DND-41 (cell line): ENCODE measurements around the gene TECPR1.

ENCODE experiments used
- ATAC-seq: fragments of 200-7000 bp; cut with Tn5 transposase; 3 replicates; pipeline ENCODE4 v1.9.1; 2021; ENCODE audit warnings: low read depth; ENCODE audit not compliant: insufficient read depth
- DNase-seq: peaks from one replicate; pipeline ENCODE4 v3.0.0-alpha.2; 2020
- H2AFZ ChIP-seq: 2 replicates; pipeline ENCODE4 v1.6.0; 2012; ENCODE audit warnings: low read depth, low read length
- H3K27ac ChIP-seq: 2 replicates; pipeline ENCODE4 v1.5.1; 2012; ENCODE audit warnings: low read length, inconsistent platforms
- H3K27me3 ChIP-seq: fragments of 200-600 bp; sonication (generic); 2 replicates; pipeline ENCODE4 v1.6.0; 2012; ENCODE audit warnings: low read length, mild to moderate bottlenecking, inconsistent platforms; ENCODE audit not compliant: insufficient read depth, poor library complexity
- H3K36me3 ChIP-seq: 2 replicates; pipeline ENCODE4 v1.5.1; 2012; ENCODE audit warnings: low read length, inconsistent platforms; ENCODE audit not compliant: insufficient read depth
- H3K4me1 ChIP-seq: 2 replicates; pipeline ENCODE4 v1.5.1; 2012; ENCODE audit warnings: mild to moderate bottlenecking, low read length; ENCODE audit not compliant: insufficient read depth
- H3K4me2 ChIP-seq: 2 replicates; pipeline ENCODE4 v1.6.0; 2012; ENCODE audit warnings: mild to moderate bottlenecking, moderate library complexity, low read length, inconsistent platforms; ENCODE audit not compliant: insufficient read depth
- H3K4me3 ChIP-seq, 2 experiments: fragments of 200-600 bp in 1 of 2; shearing (Covaris generic) in 1 of 2; 2 replicates each; pipeline ENCODE4 v1.5.1; 2012 to 2016; ENCODE audit warnings: inconsistent platforms in 2 of 2, low read length in 2 of 2, mild to moderate bottlenecking in 2 of 2, low read depth in 1 of 2, moderate library complexity in 1 of 2
- H3K79me2 ChIP-seq: 2 replicates; pipeline ENCODE4 v1.6.0; 2012; ENCODE audit warnings: low read length, inconsistent platforms; ENCODE audit not compliant: insufficient read depth
- H3K9ac ChIP-seq: 2 replicates; pipeline ENCODE4 v1.6.0; 2012; ENCODE audit warnings: low read depth, mild to moderate bottlenecking, inconsistent platforms, low read length, moderate library complexity
- H3K9me3 ChIP-seq: 2 replicates; pipeline ENCODE4 v1.5.1; 2012; ENCODE audit warnings: low read length, moderate library complexity, mild to moderate bottlenecking, inconsistent platforms; ENCODE audit not compliant: insufficient read depth, severe bottlenecking
- H4K20me1 ChIP-seq: 2 replicates; pipeline ENCODE4 v1.6.0; 2012; ENCODE audit warnings: low read length; ENCODE audit not compliant: insufficient read depth
- EZH2 ChIP-seq: IDR thresholded peaks from 3 replicates; pipeline ENCODE4 v1.6.1; 2012; ENCODE audit warnings: borderline replicate concordance, low read depth, mild to moderate bottlenecking, moderate library complexity, low read length, inconsistent platforms; ENCODE audit not compliant: severe bottlenecking
- TF ChIP-seq, protein P1 (sequence below): IDR thresholded peaks from 2 replicates; pipeline ENCODE4 v1.5.1; 2012; ENCODE audit warnings: borderline replicate concordance, low read length, moderate library complexity, mild to moderate bottlenecking; ENCODE audit not compliant: poor library complexity, severe bottlenecking; ENCODE audit errors: extremely low read depth

The TECPR1 gene

GRCh38 chr7:98170966-98171365 lies 81.1 kb downstream of the TECPR1 start:
- Histone ChIP-seq H3K27ac (no peak overlapping the region), H3K36me3 (peaks cover 32% of the 10 kb centered on the region), H3K9ac (no peak overlapping the region), H3K4me2 (no peak overlapping the region), H3K9me3 (no peaks in the 10 kb centered on the region), H3K27me3 (no peaks in the 10 kb centered on the region), H3K4me3 (no peak overlapping the region), H3K4me1 (no peaks in the 10 kb centered on the region), H4K20me1 (peaks cover 8% of the 10 kb centered on the region; the same call in 1 of the 2 replicates), H2AFZ (no peak overlapping the region), H3K79me2 (no peaks in the 10 kb centered on the region)
- TF ChIP-seq, protein P1, sequence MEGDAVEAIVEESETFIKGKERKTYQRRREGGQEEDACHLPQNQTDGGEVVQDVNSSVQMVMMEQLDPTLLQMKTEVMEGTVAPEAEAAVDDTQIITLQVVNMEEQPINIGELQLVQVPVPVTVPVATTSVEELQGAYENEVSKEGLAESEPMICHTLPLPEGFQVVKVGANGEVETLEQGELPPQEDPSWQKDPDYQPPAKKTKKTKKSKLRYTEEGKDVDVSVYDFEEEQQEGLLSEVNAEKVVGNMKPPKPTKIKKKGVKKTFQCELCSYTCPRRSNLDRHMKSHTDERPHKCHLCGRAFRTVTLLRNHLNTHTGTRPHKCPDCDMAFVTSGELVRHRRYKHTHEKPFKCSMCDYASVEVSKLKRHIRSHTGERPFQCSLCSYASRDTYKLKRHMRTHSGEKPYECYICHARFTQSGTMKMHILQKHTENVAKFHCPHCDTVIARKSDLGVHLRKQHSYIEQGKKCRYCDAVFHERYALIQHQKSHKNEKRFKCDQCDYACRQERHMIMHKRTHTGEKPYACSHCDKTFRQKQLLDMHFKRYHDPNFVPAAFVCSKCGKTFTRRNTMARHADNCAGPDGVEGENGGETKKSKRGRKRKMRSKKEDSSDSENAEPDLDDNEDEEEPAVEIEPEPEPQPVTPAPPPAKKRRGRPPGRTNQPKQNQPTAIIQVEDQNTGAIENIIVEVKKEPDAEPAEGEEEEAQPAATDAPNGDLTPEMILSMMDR: no peak
- no peak for TF ChIP-seq EZH2
- ATAC-seq (no peak), DNase-seq (no peak)

DNA sequence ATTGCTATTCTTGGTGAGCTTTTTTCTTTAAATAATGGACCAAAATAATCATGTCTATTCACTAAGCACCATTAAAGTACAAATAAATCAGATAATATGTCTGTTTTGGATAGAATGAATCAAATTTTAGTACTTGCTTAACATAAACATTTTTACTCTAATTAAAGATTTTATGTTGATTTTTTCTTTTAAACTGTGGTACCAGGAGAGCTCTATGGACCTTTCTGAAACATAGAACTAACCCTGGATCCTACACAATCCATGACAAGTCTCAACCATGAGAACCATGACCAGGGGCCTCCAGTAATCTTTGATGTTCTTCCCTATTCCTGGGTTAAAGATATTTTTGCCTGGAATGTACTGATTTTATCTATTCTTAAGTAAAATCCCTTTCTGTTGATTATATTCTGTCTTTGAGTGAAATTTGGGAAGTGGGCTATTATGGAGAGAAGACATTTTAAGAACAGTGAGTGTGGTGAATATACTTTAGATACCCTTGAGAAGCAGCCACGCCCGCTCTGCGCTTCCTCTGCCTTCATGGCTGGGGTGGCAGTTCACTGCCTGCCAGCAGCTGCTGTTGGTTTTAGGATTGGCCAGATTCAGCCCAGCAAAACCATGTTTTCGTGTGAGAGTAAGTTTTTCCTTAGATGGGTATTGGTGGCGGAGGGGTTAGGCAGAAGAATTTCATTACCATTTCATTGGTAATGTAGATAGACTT lies 83.0 kb downstream of the TECPR1 start:
- DNase-seq (no peak), ATAC-seq (no peak)
- H3K27ac ChIP-seq: no peak overlapping the region
- no peak overlapping the region for H3K4me3 ChIP-seq
- H3K9me3 ChIP-seq: no peaks in the 10 kb centered on the region
- H3K27me3 ChIP-seq: no peaks in the 10 kb centered on the region
- no peak overlapping the region for H3K9ac ChIP-seq
- H3K4me1 ChIP-seq: no peaks in the 10 kb centered on the region
- H3K79me2 ChIP-seq: no peaks in the 10 kb centered on the region
- peaks cover 13% of the 10 kb centered on the region; the same call in 1 of the 2 replicates for H4K20me1 ChIP-seq
- no peak overlapping the region for H2AFZ ChIP-seq
- no peak for TF ChIP-seq EZH2
- TF ChIP-seq, protein P1: no peak
- H3K36me3 ChIP-seq: peaks cover 17% of the 10 kb centered on the region
- H3K4me2 ChIP-seq: no peak overlapping the region

GRCh38 chr7:98168181-98168903 lies 83.7 kb downstream of the TECPR1 start:
- Histone ChIP-seq H4K20me1 (peaks cover 17% of the 10 kb centered on the region), H3K27ac (no peak overlapping the region), H3K4me3 (no peak overlapping the region), H3K9ac (no peak overlapping the region), H3K27me3 (no peaks in the 10 kb centered on the region), H3K9me3 (no peaks in the 10 kb centered on the region), H3K36me3 (peaks cover 17% of the 10 kb centered on the region), H2AFZ (no peak overlapping the region), H3K79me2 (0 out of 2 replicates have a peak, but pooled peaks cover 3% of the 10 kb centered on the region), H3K4me2 (no peak overlapping the region), H3K4me1 (no peaks in the 10 kb centered on the region)
- TF ChIP-seq EZH2: no peak
- TF ChIP-seq, protein P1: peak; percentile 55
- ATAC-seq (no peak), DNase-seq (peak; percentile 19)
